NCI-H2029 (cell line): ENCODE data around the gene NLRC3.
"Not testable (repeated sequence)": the region's sequence is repeated elsewhere in the genome, so short reads cannot be mapped to it uniquely, and the experiment has no call there.

ENCODE experiments used
- DNase-seq: peaks from one replicate; lab custom pipeline; 2025; lab: John Stamatoyannopoulos, UW

NLRC3 gene

DNA sequence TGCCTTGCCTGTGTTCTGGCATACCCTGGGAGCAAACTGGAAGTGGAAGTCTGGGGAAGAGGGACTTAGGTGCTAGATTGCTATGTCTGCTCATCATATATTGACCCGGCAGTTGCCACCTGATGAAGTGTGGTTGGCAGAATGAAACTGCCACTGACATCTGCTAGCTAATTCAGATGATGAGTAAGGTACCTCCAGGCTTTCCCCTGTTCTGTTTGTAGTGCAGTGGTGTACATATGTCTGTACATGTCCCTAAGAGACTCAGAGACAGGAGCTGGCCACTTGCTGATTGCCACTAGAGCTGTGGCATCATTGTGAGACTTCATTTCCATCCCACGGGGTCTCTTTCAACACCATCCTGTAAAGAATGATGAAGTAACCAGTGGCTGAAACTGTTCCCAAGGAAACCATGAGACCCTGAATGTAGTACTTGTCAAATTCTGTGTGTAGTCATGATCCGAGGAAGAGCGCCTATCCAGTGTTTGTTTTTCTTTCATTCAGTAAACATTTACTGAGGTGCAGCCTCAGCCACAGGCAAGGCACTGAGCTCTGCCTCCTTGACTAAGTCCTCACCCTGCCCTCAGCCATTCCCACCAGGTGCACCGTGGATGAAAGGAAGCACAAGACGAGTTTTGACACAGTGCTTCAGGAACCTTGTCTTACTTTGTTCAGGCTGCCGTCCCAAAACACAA, 63.2 kb downstream of the NLRC3 start:
- no peak for DNase-seq

DNA sequence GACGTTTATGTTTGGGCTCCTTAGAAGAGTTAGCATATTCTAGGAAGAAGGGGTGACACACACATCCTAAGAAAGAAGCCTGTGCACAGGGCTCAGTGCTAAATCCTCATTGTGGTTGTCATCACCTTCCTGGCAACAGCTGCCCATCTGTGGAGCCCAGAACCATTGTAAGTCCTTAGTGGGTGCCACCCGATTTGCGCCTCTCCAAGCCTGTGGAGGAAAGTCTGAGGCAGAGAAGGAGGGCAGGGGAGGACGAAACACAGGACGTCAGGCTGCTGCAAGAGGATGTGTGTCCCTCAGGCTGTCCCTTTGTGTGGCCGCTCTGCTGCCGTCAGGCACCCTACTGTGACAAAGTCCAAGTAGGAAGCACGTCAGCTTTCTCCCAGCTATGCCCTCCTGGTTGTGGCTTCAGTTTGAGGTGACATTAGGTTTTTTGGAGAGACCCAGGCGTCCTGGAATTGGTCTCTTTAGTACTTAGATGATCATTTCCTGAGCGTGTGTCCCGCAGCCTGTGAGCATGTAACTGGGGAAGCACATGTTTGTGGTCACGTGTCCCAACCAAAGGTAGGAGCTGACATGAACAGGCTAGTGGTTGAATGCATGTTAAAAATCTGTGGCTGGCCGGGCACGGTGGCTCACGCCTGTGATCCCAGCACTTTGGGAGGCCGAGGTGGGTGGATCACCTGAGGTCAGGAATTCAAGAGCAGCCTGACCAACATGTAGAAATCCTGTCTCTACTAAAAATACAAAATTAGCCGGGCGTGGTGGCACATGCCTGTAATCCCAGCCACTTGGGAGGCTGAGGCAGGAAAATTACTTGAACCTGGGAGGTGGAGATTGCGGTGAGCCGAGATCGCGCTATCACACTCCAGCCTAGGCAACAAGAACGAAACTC, 65.7 kb downstream of the NLRC3 start:
- no peak for DNase-seq

GRCh38 chr16:3510416-3510815, 66.8 kb downstream of the NLRC3 start:
- DNase-seq, result no peak

DNA sequence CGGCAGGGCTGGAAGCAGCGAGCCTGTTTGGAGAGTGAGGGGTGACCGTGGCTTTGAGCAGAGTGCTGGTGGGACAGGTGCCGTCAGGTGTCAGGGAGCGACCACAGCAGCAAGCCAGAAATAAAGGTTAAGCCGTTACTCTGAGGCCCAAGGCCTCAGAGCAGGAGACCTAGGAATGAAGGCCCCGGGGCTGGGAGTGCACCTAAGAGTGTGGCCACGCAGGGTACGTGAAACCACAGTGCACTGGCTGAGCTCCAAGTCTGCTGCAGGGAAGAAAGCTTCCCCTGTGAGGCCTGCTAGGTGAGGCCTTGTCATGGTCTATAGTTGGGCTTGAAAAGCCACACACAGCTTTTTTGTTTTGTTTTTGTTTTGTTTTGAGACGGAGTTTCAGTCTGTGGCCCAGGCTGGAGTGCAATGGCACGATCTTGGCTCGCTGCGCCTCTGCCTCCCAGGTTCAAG, 67.7 kb downstream of the NLRC3 start:
- no peak for DNase-seq

DNA sequence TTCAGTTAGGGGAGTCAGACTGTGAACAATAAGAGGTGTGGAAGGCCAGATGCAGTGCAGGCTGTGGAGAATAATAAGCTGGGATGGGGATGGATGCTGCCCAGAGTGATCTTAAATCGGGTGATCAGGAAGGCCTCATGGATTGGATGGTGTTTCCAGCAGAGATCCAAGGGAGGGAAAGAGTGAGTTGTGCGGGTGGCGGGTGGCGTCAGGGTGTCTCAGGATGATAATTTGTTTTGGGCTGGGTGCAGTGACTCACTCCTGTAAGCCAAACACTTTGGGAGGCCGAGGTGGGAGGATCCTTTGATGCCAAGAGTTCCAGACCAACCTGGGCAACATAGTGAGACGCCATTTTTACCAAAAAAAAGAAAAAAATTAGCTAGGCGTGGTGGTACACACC, 68.5 kb downstream of the NLRC3 start:
- DNase-seq, result no peak

DNA sequence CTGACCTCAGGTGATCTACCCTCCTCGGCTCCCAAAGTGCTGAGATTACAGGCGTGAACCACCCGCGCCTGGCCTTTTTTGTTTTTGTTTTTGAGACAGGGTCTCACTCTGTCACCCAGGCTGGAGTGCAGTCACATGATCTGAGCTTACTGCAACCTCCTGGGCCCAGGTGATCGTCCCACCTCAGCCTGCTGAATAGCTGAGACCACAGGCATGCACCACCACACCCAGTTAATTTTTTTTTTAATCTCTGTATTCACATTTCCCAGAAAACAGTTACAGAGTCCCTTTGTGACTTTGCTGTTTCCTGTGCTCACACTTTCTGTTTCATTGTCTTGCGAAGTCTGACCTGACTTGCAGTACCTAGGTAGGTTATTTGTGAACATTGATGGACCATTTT, 73.7 kb downstream of the NLRC3 start:
- DNase-seq, result no peak

DNA sequence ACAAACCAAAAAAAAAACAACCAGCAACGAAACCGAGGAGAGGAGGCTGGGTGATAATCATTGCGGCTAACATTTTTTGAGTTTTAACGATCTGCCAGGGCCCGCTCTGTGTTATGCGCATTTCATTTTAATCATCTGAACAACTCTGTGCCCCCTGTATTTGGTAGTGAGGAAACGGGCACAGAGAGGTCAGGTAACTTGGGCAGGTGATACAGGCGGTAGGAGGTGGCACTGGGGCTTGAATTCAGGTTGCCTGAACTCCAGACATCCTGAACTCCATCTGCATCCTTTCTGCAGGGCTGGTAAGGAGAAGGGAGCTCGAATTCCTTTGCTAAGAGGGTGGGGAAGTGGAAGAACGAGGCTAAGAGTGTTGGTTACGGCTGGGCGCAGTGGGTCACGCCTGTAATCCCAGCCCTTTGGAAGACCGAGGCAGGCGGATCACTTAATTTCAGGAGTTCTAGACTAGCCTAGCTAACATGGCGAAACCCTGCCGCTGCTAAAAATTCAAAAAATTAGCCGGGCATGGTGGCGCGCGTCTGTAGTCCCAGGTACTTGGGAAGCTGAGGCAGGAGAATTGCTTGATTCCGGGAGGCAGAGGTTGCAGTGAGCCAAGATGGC, 75.3 kb downstream of the NLRC3 start:
- DNase-seq, result no peak

- DNase-seq, result not testable (repeated sequence)
These were observed 75.8 kb downstream of the NLRC3 start for GRCh38 chr16:3501412-3501761.

DNA sequence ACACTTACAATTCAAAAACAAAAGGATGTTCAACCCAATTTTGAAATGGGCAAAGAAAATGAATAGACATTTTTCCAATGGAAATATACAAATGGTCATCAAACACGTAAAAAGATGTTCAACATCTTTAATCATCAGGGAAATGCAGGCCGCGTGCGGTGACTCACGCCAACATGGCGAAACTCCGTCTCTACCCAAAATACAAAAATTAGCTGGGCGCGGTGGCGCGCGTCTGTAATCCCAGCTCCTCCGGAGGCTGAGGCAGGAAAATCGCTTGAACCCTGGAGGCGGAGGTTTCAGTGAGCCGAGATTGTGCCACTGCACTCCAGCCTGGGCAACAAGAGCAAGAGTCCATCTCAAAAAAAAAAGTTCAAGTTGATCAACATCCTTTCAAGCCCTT, 78.2 kb downstream of the NLRC3 start:
- no peak for DNase-seq

DNA sequence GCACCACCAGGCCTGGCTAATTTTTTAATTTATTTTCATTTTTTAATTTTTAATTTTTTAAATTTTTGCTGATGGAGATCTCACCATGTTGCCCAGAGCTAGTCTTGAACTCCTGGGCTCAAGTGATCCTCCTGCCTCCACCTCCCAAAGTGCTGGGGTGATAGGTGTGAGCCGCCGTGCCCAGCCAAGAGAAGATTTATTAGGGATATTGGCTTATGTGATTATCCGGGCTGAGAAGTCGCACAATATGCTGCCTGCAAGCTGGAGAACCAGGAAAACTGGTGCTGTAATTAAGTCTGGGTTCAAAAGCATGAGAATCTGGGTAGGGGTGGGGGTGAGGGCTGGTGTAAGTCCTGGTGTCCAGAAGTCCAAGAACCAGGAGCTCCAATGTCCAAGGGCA, 79.4 kb downstream of the NLRC3 start:
- no peak for DNase-seq

DNA sequence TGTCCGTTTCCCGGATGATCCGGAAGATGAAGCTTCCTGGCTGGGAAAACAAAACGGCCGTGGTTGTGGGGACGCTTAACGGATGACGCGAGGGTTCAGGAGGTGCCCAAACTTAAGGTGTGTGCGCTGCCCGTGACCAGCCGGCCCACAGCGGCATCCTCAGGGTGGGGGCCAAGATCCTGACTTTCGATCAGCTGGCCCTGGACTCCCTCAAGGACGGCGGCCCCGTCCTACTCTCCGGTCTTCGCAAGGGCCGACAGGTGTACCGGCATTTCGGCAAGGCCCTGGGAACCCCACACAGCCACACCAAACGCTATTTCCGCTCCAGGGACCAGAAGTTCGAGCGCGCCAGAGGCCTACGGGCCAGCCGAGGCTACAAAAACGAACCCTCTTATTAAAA, 80.8 kb downstream of the NLRC3 start:
- no peak for DNase-seq

DNA sequence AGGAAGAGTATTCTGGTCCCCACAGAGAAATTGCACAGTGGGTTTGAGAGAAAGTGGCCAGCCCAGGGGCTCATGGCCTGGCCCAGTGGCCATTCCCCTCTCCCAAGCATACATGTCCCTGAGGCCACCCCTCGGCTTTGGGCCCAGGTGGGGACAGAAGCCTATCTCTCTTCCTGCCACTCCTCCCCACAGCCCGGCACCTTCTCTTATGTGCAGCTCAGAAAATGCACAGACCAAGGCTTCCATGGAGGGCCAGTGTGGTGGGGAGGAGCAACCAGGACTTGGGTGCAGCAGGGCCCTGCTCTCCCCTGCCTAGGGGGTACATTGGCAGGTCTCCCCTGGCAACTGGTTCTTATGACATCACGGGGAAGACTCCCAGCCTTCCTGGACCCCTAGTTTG, 82.0 kb downstream of the NLRC3 start, which contains the start of gene C16orf90:
C16orf90 (minus strand) TSS at position 314 of the 400 bp plus-strand sequence; CDS start at position 246, 68 bp downstream.
- no peak for DNase-seq

GRCh38 chr16:3494386-3494973, 82.7 kb downstream of the NLRC3 start:
- no peak for DNase-seq

DNA sequence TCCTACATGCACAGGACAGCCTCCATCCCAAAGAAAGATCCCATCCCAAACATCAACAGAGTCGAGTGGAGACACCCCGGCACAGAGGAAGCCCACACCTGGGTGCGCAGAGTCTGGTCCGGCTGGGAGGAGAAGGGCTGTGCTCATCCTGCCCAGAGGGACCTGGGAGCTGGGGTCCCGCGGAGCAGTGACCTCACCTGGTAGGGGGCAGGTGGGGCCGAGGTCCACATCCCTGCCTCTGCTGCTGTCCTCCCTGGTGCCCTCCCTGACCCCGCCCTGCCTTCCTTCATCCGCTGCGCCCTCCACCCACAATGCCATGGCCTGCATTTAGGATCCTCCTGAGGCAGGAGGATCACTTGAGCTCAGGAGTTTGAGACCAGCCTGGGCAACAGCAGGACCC, 84.8 kb downstream of the NLRC3 start:
- no peak for DNase-seq

GRCh38 chr16:3490911-3491629, 86.1 kb downstream of the NLRC3 start:
- no peak for DNase-seq
